NT2/D1 (cell line): ENCODE data around the gene SLCO6A1.

Source experiments
- DNase-seq: peaks from one replicate; pipeline ENCODE4 v3.0.0-alpha.2; 2011; ENCODE audit warnings: low read depth, low spot score
- H3K27me3 ChIP-seq: 2 replicates; pipeline ENCODE4 v1.6.0; 2011; ENCODE audit warnings: mild to moderate bottlenecking; ENCODE audit not compliant: insufficient read length, insufficient read depth
- H3K36me3 ChIP-seq: 2 replicates; pipeline ENCODE4 v1.6.1; 2011; ENCODE audit warnings: mild to moderate bottlenecking, low read length, mixed read lengths; ENCODE audit not compliant: insufficient read depth, insufficient read length
- H3K4me1 ChIP-seq: 2 replicates; pipeline ENCODE4 v1.5.1; 2011; ENCODE audit not compliant: insufficient read depth, insufficient read length
- H3K4me3 ChIP-seq: 2 replicates; pipeline ENCODE4 v1.5.1; 2011; ENCODE audit warnings: low read depth; ENCODE audit not compliant: insufficient read length
- H3K9ac ChIP-seq: 2 replicates; pipeline ENCODE4 v1.6.0; 2011; ENCODE audit warnings: low read depth; ENCODE audit not compliant: insufficient read length
- H3K9me3 ChIP-seq: 2 replicates; pipeline ENCODE4 v1.5.1; 2011; ENCODE audit warnings: mild to moderate bottlenecking, low read length; ENCODE audit not compliant: insufficient read depth
- SUZ12 ChIP-seq: IDR thresholded peaks from 2 replicates; pipeline ENCODE4 v1.6.1; 2011; ENCODE audit not compliant: insufficient read length, insufficient read depth; ENCODE audit errors: extremely low read depth
- YY1 ChIP-seq: IDR thresholded peaks from 2 replicates; pipeline ENCODE4 v1.6.1; 2011; ENCODE audit not compliant: insufficient read length, insufficient read depth
- ZNF274 ChIP-seq: IDR thresholded peaks from 2 replicates; pipeline ENCODE4 v1.6.1; 2011; ENCODE audit warnings: mild to moderate bottlenecking, low read depth, low read length

The SLCO6A1 gene

DNA sequence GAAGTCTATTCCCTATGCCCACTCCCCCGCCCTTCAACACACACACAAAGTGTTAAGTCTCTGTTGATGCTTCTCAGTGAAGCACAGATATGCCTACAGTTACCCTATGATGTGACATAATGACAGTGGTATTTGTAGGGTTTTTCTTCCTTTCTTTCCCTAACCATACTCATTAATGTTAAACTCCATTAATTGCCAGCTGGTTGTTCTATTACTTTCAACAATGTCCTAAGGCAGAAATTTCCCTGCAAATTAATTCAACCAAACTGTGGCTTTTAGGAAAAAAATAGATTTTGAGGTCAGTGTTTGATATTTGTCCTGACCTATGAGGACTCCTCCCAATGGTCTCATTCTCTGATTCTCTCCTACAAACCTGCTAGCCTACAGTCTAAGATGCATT lies 38.2 kb upstream of the SLCO6A1 start:
- Histone ChIP-seq H3K4me1 (no peaks in the 10 kb centered on the region), H3K9me3 (no peaks in the 10 kb centered on the region; the same call in 1 of the 2 replicates), H3K9ac (no peak overlapping the region), H3K4me3 (no peak overlapping the region), H3K36me3 (no peaks in the 10 kb centered on the region), H3K27me3 (no peaks in the 10 kb centered on the region)
- TF ChIP-seq ZNF274 (no peak), SUZ12 (no peak), YY1 (no peak)
- DNase-seq = no peak

DNA sequence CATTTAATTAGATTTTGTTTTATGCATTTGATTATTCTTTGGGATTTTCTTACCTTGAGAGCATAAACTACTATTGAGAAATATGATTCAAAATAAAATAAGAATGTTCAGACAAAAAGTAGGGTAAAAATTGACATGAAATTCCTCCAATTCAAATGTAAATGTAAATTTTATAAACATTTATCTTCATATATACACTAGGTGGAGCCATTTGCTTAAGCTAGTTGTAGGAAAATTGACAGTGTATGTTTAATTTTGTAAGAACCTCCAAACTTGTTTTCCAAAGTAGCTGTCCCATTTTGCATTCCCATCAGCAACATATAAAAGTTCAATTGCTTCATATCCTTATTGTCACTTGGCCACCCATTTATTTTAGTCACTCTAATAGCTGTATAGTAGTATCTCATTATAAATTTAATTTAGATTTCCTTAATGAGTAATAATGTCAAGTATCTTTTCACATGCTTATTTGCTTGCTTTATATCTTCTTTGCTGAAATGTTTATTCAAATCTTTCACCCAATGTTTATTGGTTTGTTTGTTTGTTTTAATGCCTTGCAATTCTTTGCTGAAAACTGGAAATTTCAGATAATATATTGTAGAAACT lies 37.6 kb upstream of the SLCO6A1 start:
- no peaks in the 10 kb centered on the region for H3K36me3 ChIP-seq
- H3K9me3 ChIP-seq = no peaks in the 10 kb centered on the region; the same call in 1 of the 2 replicates
- no peaks in the 10 kb centered on the region for H3K27me3 ChIP-seq
- H3K9ac ChIP-seq = no peak overlapping the region
- TF ChIP-seq ZNF274 (no peak), YY1 (no peak), SUZ12 (no peak)
- H3K4me3 ChIP-seq = no peak overlapping the region
- H3K4me1 ChIP-seq = no peaks in the 10 kb centered on the region
- no peak for DNase-seq

DNA sequence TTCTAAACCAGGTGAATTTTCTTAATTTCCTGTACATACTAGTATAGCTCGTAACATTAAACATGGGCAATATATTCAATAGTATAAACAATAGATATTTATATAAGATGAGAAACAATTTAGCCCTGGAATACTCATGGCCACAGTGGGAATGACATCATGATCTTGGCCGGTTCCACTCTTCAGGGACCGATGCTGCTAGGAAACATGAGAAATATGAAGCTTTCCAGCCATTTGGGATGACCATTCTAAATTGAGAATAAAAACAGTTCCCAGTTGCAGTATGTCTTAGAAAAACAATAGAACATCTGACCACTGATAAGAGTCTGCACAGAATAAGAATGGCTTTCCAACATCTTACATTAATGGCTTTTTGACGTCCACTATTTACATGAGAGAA lies 33.3 kb upstream of the SLCO6A1 start:
- Histone ChIP-seq H3K9me3 (no peaks in the 10 kb centered on the region), H3K9ac (no peak overlapping the region)

DNA sequence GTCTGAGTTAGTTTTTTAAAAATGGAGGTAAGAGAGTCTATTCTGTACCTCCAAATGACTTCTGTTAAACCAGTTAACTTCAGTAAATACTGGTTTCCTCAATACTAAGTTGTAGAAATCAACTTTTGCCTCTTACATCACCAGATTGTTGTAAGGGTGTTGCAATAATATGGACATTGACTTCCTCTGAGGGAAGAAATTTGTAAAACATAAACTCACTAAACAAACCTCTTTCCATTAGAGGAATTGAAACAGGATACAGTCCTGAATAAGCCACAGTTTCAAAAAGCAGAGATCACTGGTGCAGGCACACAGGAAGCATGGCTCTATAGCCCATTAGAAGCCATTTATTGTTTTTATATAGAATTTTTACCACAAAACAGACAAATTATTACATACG lies 32.7 kb upstream of the SLCO6A1 start:
- TF ChIP-seq SUZ12 = no peak
- TF ChIP-seq ZNF274 = no peak
- no peak for TF ChIP-seq YY1
- H3K9ac ChIP-seq = no peak overlapping the region
- no peaks in the 10 kb centered on the region for H3K27me3 ChIP-seq
- no peaks in the 10 kb centered on the region for H3K4me1 ChIP-seq
- no peak overlapping the region for H3K4me3 ChIP-seq
- no peaks in the 10 kb centered on the region for H3K9me3 ChIP-seq
- H3K36me3 ChIP-seq = no peaks in the 10 kb centered on the region
- DNase-seq = no peak

More for the DNA sequence above, 33.3 kb upstream of the SLCO6A1 start:
- H3K4me3 ChIP-seq = no peak overlapping the region
- no peaks in the 10 kb centered on the region for H3K27me3 ChIP-seq
- no peak for DNase-seq
- no peaks in the 10 kb centered on the region for H3K4me1 ChIP-seq
- no peak for TF ChIP-seq SUZ12
- no peak for TF ChIP-seq YY1
- no peaks in the 10 kb centered on the region for H3K36me3 ChIP-seq

DNA sequence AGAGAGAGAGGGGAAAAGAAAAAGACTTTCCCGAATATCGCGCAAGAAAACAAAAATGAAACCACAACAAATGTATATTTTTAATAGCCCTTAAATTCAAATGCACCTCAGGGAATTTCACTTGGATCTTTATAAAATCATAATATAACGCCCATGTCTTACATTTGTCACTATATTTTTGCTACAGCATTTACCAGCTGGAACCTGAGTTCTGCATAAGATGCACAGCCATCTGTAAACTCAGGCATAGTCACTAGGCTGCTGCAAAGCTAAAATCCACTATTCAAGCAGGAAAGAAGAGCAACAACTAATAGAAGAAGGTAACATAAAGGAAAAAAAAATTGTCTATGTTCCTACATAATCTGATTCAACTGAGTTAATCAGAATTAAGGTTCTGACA lies 30.6 kb upstream of the SLCO6A1 start:
- Histone ChIP-seq H3K4me3 (no peak overlapping the region), H3K9ac (no peak overlapping the region), H3K36me3 (no peaks in the 10 kb centered on the region), H3K4me1 (no peaks in the 10 kb centered on the region), H3K9me3 (no peaks in the 10 kb centered on the region), H3K27me3 (no peaks in the 10 kb centered on the region)
- DNase-seq = no peak
- TF ChIP-seq YY1 (no peak), ZNF274 (no peak), SUZ12 (no peak)

GRCh38 chr5:102529031-102529430 lies 30.2 kb upstream of the SLCO6A1 start:
- Histone ChIP-seq H3K4me1 (no peaks in the 10 kb centered on the region), H3K36me3 (no peaks in the 10 kb centered on the region), H3K4me3 (no peak overlapping the region), H3K27me3 (no peaks in the 10 kb centered on the region), H3K9me3 (no peaks in the 10 kb centered on the region), H3K9ac (no peak overlapping the region)
- no peak for TF ChIP-seq ZNF274
- no peak for TF ChIP-seq YY1
- TF ChIP-seq SUZ12 = no peak
- no peak for DNase-seq

GRCh38 chr5:102528600-102528999 lies 29.8 kb upstream of the SLCO6A1 start:
- TF ChIP-seq SUZ12 = no peak
- no peak for TF ChIP-seq YY1
- TF ChIP-seq ZNF274 = no peak
- no peaks in the 10 kb centered on the region for H3K9me3 ChIP-seq
- no peaks in the 10 kb centered on the region for H3K4me1 ChIP-seq
- no peak for DNase-seq
- H3K36me3 ChIP-seq = no peaks in the 10 kb centered on the region
- H3K4me3 ChIP-seq = no peak overlapping the region
- H3K9ac ChIP-seq = no peak overlapping the region
- no peaks in the 10 kb centered on the region for H3K27me3 ChIP-seq

DNA sequence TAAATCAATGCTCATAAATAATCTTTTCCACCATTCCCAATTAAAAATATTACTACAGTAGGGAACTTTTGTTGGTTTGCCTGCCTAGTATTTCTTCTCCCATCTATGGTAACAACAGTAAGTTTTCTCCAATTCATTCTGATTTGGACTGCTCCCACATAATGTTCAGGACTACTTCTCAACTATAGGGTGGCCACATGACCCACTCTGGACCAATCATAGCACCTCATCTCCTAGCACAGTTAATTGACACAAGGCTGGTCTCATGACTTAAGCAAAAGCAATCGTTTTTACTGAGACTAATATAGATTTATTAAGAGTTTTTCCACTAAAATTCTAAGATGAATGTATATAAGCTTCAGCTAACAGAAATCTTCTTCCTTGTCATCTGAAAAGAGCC lies 28.7 kb upstream of the SLCO6A1 start:
- Histone ChIP-seq H3K4me3 (no peak overlapping the region), H3K9me3 (no peaks in the 10 kb centered on the region), H3K27me3 (no peaks in the 10 kb centered on the region), H3K36me3 (no peaks in the 10 kb centered on the region), H3K9ac (no peak overlapping the region), H3K4me1 (no peaks in the 10 kb centered on the region)
- TF ChIP-seq SUZ12 (no peak), ZNF274 (no peak), YY1 (no peak)
- DNase-seq = no peak
